PC-9 (cell line): ENCODE data around the gene PCNP. TPM values are rescaled to one million over a fixed set of nuclear protein-coding genes. Genes with fewer than 3 reads are reported as not detected.
"Not testable (repeated sequence)": the region's sequence is repeated elsewhere in the genome, so short reads cannot be mapped to it uniquely, and the experiment has no call there.

Experiments used
- BruUV-seq: library from RNA; stranded (reverse); fragments of 400-500 nt; replicated peaks from 2 replicates; lab custom pipeline; 2021; lab: Mats Ljungman, UMichigan
- CTCF ChIA-PET: fragments of 300-600 bp; sonication (Branson Sonifier 250); formaldehyde crosslinking; loops from one replicate; lab custom pipeline; 2022; ENCODE audit warnings: antibody characterized with exemption; lab: Charles Lee
- POLR2A ChIA-PET: fragments of 300-600 bp; sonication (Branson Sonifier 250); formaldehyde crosslinking; loops from one replicate; lab custom pipeline; 2022; ENCODE audit warnings: antibody characterized with exemption; ENCODE audit not compliant: unreplicated experiment; lab: Charles Lee
- DNase-seq, 2 experiments: peaks; one replicate each; pipeline versions ENCODE4 v3.0.0 to v3.0.0-alpha.2; 2015 to 2022; ENCODE audit warnings: mixed read lengths in 1 of 2
- H2AFZ ChIP-seq: fragments of 200-600 bp; sonication (generic); 2 replicates; pipeline ENCODE4 v1.8.1; 2017; ENCODE audit warnings: antibody characterized with exemption
- H3F3A ChIP-seq: fragments of 200-600 bp; sonication (generic); 2 replicates; pipeline ENCODE4 v1.8.1; 2017; ENCODE audit warnings: antibody characterized with exemption, mild to moderate bottlenecking, low read depth; ENCODE audit not compliant: insufficient read depth
- H3K27ac ChIP-seq: fragments of 200-600 bp; sonication (generic); 2 replicates; pipeline ENCODE4 v1.6.1; 2016; ENCODE audit warnings: mixed run types
- H3K27me3 ChIP-seq: fragments of 200-600 bp; sonication (generic); 2 replicates; pipeline ENCODE4 v1.6.1; 2016; ENCODE audit warnings: low read depth, mixed run types; ENCODE audit not compliant: insufficient read depth
- H3K36me3 ChIP-seq: fragments of 200-600 bp; sonication (generic); 2 replicates; pipeline ENCODE4 v1.6.1; 2016; ENCODE audit warnings: low read depth, mixed run types
- H3K4me1 ChIP-seq: fragments of 200-600 bp; sonication (generic); replicated peaks from 2 replicates; pipeline ENCODE4 v1.6.1; 2016; ENCODE audit warnings: mixed run types; ENCODE audit not compliant: insufficient read depth
- H3K4me2 ChIP-seq: fragments of 200-600 bp; sonication (generic); 2 replicates; pipeline ENCODE4 v1.6.1; 2017; ENCODE audit warnings: mixed run types
- H3K4me3 ChIP-seq: fragments of 200-600 bp; sonication (generic); 2 replicates; pipeline ENCODE4 v1.6.1; 2016; ENCODE audit warnings: mixed run types
- H3K79me2 ChIP-seq: fragments of 200-600 bp; sonication (generic); 2 replicates; pipeline ENCODE4 v1.6.1; 2017; ENCODE audit warnings: low read depth, mixed run types
- H3K9me2 ChIP-seq: fragments of 200-600 bp; sonication (generic); 2 replicates; pipeline ENCODE4 v1.8.1; 2017; ENCODE audit warnings: mild to moderate bottlenecking; ENCODE audit not compliant: insufficient read depth
- H3K9me3 ChIP-seq: fragments of 200-600 bp; sonication (generic); 2 replicates; pipeline ENCODE4 v1.8.1; 2016; ENCODE audit warnings: low read depth; ENCODE audit not compliant: insufficient read depth
- H4K20me1 ChIP-seq: fragments of 200-600 bp; sonication (generic); 2 replicates; pipeline ENCODE4 v1.8.1; 2017; ENCODE audit not compliant: insufficient read depth
- EZH2 ChIP-seq: fragments of 200-600 bp; sonication (generic); IDR thresholded peaks from 2 replicates; pipeline ENCODE4 v1.8.0; 2017; ENCODE audit warnings: antibody characterized with exemption, low read depth
- intact Hi-C: fragments of 100-400 bp; cut with micrococcal nuclease; formaldehyde crosslinking; loops from one replicate; pipeline ENCODE4 v1.10.0; 2022; ENCODE audit not compliant: unreplicated experiment
- total RNA-seq: library from RNA; stranded (reverse); gene quantifications from 2 replicates; pipeline ENCODE4 v1.2.3, GENCODE V29; 2021
- TF ChIP-seq, protein P1 (sequence below): fragments of 200-600 bp; sonication (generic); conservative IDR thresholded peaks from 2 replicates; pipeline ENCODE4 v1.6.1; 2017; ENCODE audit warnings: mixed run types, antibody characterized with exemption, mild to moderate bottlenecking, moderate library complexity

The PCNP gene
- total RNA-seq, 1 experiment from 2014 or later: 223 TPM

DNA sequence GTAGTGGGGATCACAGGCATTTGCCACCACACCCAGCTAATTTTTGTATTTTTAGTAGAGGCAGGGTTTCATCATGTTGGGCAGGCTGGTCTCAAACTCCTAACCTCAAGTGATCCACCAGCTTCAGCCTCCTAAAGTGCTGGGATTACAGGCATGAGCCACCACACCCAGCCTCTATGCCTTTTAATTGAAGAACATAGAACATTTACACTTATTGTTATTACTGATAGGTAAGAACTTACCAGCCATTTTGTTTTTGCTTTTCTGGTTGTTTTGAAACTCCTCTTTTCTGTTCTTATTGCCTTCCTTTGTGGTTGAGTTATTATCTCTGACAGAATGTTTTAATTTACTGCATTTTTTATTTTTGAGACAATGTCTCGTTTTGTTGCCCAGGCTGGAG is 29.2 kb downstream of the PCNP start:
- Histone ChIP-seq H3K4me3 (no peak overlapping the region), H3F3A (peaks cover 10% of the 10 kb centered on the region), H3K36me3 (no peaks in the 10 kb centered on the region), H3K27me3 (no peaks in the 10 kb centered on the region), H3K27ac (no peak overlapping the region), H4K20me1 (no peaks in the 10 kb centered on the region), H3K79me2 (no peaks in the 10 kb centered on the region), H3K9me3 (no peaks in the 10 kb centered on the region), H3K4me1 (peaks cover 6% of the 10 kb centered on the region; the same call in 1 of the 2 replicates), H3K4me2 (no peak overlapping the region), H3K9me2 (no peaks in the 10 kb centered on the region), H2AFZ (no peak overlapping the region)
- TF ChIP-seq, protein P1, sequence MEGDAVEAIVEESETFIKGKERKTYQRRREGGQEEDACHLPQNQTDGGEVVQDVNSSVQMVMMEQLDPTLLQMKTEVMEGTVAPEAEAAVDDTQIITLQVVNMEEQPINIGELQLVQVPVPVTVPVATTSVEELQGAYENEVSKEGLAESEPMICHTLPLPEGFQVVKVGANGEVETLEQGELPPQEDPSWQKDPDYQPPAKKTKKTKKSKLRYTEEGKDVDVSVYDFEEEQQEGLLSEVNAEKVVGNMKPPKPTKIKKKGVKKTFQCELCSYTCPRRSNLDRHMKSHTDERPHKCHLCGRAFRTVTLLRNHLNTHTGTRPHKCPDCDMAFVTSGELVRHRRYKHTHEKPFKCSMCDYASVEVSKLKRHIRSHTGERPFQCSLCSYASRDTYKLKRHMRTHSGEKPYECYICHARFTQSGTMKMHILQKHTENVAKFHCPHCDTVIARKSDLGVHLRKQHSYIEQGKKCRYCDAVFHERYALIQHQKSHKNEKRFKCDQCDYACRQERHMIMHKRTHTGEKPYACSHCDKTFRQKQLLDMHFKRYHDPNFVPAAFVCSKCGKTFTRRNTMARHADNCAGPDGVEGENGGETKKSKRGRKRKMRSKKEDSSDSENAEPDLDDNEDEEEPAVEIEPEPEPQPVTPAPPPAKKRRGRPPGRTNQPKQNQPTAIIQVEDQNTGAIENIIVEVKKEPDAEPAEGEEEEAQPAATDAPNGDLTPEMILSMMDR: no peak
- TF ChIP-seq EZH2: no peak
- intact Hi-C loops: no loop called here
- no TSS peak for BruUV-seq
- POLR2A ChIA-PET: no interaction called here
- CTCF ChIA-PET: no interaction called here
- no peak for DNase-seq

- H3K27me3 ChIP-seq, intact Hi-C loops, H3K79me2 ChIP-seq, H2AFZ ChIP-seq, H3K9me3 ChIP-seq, H3F3A ChIP-seq, H3K27ac ChIP-seq, H3K9me2 ChIP-seq, POLR2A ChIA-PET, H3K4me2 ChIP-seq, H3K4me1 ChIP-seq, H4K20me1 ChIP-seq, H3K36me3 ChIP-seq, CTCF ChIA-PET, BruUV-seq, H3K4me3 ChIP-seq, DNase-seq: not testable (repeated sequence)
Measured at GRCh38 chr3:101605398-101605797, 31.4 kb downstream of the PCNP start.

DNA sequence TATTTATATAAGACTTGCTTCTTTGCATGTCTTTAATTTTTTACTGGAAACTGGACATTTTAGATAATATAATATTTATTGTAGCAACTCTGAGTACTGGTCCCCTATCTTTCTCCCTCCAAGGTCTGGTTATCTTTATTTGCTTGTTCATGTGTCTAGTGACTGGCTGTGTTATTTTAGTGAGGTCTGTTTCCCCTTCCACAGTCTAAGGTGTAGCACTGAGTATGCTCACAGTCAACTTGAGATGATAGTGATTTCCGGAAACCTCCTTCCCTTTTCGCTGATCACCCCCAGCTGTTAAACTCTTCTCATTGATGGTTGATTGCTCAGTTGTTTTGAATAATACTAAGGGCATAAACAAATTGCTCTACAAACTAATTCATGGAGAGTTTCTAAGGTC is 37.0 kb downstream of the PCNP start:
- Histone ChIP-seq H3K79me2 (no peaks in the 10 kb centered on the region), H3K27me3 (no peaks in the 10 kb centered on the region), H3K9me3 (no peaks in the 10 kb centered on the region), H4K20me1 (no peaks in the 10 kb centered on the region), H2AFZ (no peak overlapping the region), H3K36me3 (no peaks in the 10 kb centered on the region), H3K4me2 (no peak overlapping the region), H3F3A (peaks cover under 1% of the 10 kb centered on the region; the same call in 1 of the 2 replicates), H3K4me3 (no peak overlapping the region), H3K9me2 (no peaks in the 10 kb centered on the region), H3K4me1 (no peaks in the 10 kb centered on the region), H3K27ac (no peak overlapping the region)
- intact Hi-C loops: no loop called here
- ChIA-PET CTCF (no interaction called here), POLR2A (interaction anchor here (0.8 kb wide), 1 partner anchor 37 kb away, joined by 6 read pairs; no protein-coding TSS in a partner anchor)
- no TSS peak for BruUV-seq
- no peak for DNase-seq
- no peak for TF ChIP-seq EZH2
- TF ChIP-seq, protein P1: no peak

DNA sequence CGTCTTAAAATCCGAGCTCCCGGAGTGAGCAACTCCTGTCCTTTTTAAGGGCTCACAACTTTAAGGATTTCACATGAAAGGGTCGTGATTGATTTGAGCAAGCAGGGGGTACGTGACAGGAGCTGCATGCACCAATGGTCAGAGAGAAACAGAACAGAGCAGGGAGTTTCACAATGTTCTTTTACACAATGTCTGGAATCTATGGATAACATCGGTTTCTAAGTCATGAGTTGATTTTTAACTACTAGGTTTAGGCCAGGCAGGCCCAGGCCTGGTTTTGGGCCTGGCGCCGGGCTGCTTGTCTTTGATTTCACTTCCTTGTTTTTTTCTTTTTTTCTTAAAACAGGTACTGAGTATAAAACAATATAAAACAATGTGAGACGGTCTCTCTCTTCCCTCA is 39.0 kb downstream of the PCNP start:
- H3K4me3 ChIP-seq: not testable (repeated sequence)

More for the DNA sequence above, 39.0 kb downstream of the PCNP start:
- H4K20me1 ChIP-seq, H3K4me1 ChIP-seq, H3K79me2 ChIP-seq, DNase-seq, H3K9me3 ChIP-seq, intact Hi-C loops, H3K27me3 ChIP-seq, H2AFZ ChIP-seq, H3K36me3 ChIP-seq, BruUV-seq, H3F3A ChIP-seq, H3K27ac ChIP-seq, H3K9me2 ChIP-seq, CTCF ChIA-PET, H3K4me2 ChIP-seq: not testable (repeated sequence)
- POLR2A ChIA-PET: interaction anchor here (0.6 kb wide), 1 partner anchor 1272 kb away, joined by 5 read pairs; no protein-coding TSS in a partner anchor
